CD4-positive, CD25-positive, alpha-beta regulatory T cell (primary cell): ENCODE measurements around the gene SUMO4. TPM values are rescaled to one million over a fixed set of nuclear protein-coding genes. Genes with fewer than 3 reads are reported as not detected.

Experiments
- ATAC-seq, 2 donors: fragments of 150-1000 bp; cut with Tn5 transposase; one replicate each; pipeline ENCODE4 v1.10.0; 2021; ENCODE audit warnings: low read depth in 2 of 2, moderate number of reproducible peaks in 2 of 2, moderate library complexity in 1 of 2
- DNase-seq, 3 donors: peaks; one replicate each; pipeline versions ENCODE4 v3.0.0 to v3.0.0-alpha.2; 2012 to 2022; ENCODE audit warnings: mixed read lengths in 1 of 3
- H3K27ac ChIP-seq: one replicate; pipeline ENCODE4 v1.7.0; 2013; ENCODE audit warnings: mild to moderate bottlenecking, low read length; ENCODE audit not compliant: insufficient read depth, poor library complexity, severe bottlenecking
- H3K27me3 ChIP-seq: one replicate; pipeline ENCODE4 v1.7.0; 2013; ENCODE audit warnings: low read length; ENCODE audit not compliant: control insufficient read depth, insufficient read depth
- H3K36me3 ChIP-seq: one replicate; pipeline ENCODE4 v1.7.0; 2013; ENCODE audit warnings: mild to moderate bottlenecking, low read length, moderate library complexity; ENCODE audit not compliant: control insufficient read depth, insufficient read depth
- H3K4me1 ChIP-seq: 2 replicates; pipeline ENCODE4 v1.7.0; 2013; ENCODE audit warnings: mild to moderate bottlenecking, low read length; ENCODE audit not compliant: insufficient read depth, control insufficient read depth, poor library complexity, severe bottlenecking
- H3K4me3 ChIP-seq: one replicate; pipeline ENCODE4 v1.7.0; 2013; ENCODE audit warnings: low read depth, mild to moderate bottlenecking, low read length, moderate library complexity
- H3K9me3 ChIP-seq, 2 experiments: 1 replicate in 1 of 2; 2 replicates in 1 of 2; pipeline ENCODE4 v1.7.0; 2013; ENCODE audit warnings: low read length in 2 of 2, mild to moderate bottlenecking in 1 of 2, moderate library complexity in 1 of 2; ENCODE audit not compliant: control insufficient read depth in 2 of 2
- H3K27ac Mint-ChIP-seq, 3 donors: one replicate each; pipeline ENCODE4 v1.8.0; 2020 to 2022; ENCODE audit warnings: mild to moderate bottlenecking in 3 of 3, mixed read lengths in 3 of 3, moderate library complexity in 2 of 3
- H3K27me3 Mint-ChIP-seq: one replicate; pipeline ENCODE4 v1.8.0; 2022; ENCODE audit warnings: mild to moderate bottlenecking, mixed read lengths
- H3K36me3 Mint-ChIP-seq: one replicate; pipeline ENCODE4 v1.8.0; 2020; ENCODE audit warnings: mixed read lengths
- H3K4me1 Mint-ChIP-seq, 4 donors: one replicate each; pipeline ENCODE4 v1.8.0; 2020 to 2022; ENCODE audit warnings: mixed read lengths in 4 of 4, mild to moderate bottlenecking in 1 of 4
- H3K4me3 Mint-ChIP-seq, 4 donors: one replicate each; pipeline ENCODE4 v1.8.0; 2020 to 2022; ENCODE audit warnings: mild to moderate bottlenecking in 4 of 4, mixed read lengths in 4 of 4, moderate library complexity in 3 of 4
- H3K9me3 Mint-ChIP-seq, 7 donors: one replicate each; pipeline ENCODE4 v1.8.0; 2020 to 2022; ENCODE audit warnings: mixed read lengths in 7 of 7, mild to moderate bottlenecking in 3 of 7, moderate library complexity in 2 of 7
- polyA plus RNA-seq, 4 donors: library from polyadenylated mRNA; unstranded; fragments of 300-500 nt; fragmentation: Illumina TruSeq; gene quantifications; one replicate each; pipeline ENCODE4 v1.2.3, GENCODE V29; 2021
- total RNA-seq: library from RNA; stranded (reverse); gene quantifications from one replicate; pipeline ENCODE4 v1.2.3, GENCODE V29; 2022

The SUMO4 gene
- total and polyA plus RNA-seq, 5 donors from 2014 or later, result 0.38 to 9.0 (median 1.2) TPM

- peaks cover 42% of the 10 kb centered on the region for H3K4me1 ChIP-seq
- H3K36me3 ChIP-seq, result peaks cover 42% of the 10 kb centered on the region
- peaks cover 57% of the 10 kb centered on the region for H3K36me3 Mint-ChIP-seq
- peak in 1 of 3 donors; percentile 39 for DNase-seq
- peaks cover 56 to 87% (median 63%) of the 10 kb centered on the region in 4 donors for H3K4me1 Mint-ChIP-seq
- ATAC-seq, result no peak
- H3K27ac ChIP-seq, result peak overlapping the region; percentile 37
- no peaks in the 10 kb centered on the region for H3K27me3 Mint-ChIP-seq
- no peak overlapping the region for H3K4me3 ChIP-seq
- peaks cover 8 to 9% of the 10 kb centered on the region in 2 experiments for H3K9me3 ChIP-seq
- H3K27ac Mint-ChIP-seq, result peak overlapping the region in 1 of 3 donors; percentile 43
- peak overlapping the region in 1 of 4 donors; percentile 24 for H3K4me3 Mint-ChIP-seq
- peaks cover 2 to 16% (median 8%) of the 10 kb centered on the region in 7 donors for H3K9me3 Mint-ChIP-seq
- H3K27me3 ChIP-seq, result no peaks in the 10 kb centered on the region
These were observed 10.4 kb upstream of the SUMO4 start for GRCh38 chr6:149389509-149390297.

- Histone ChIP-seq H3K9me3 (peaks cover 0 to 2% of the 10 kb centered on the region in 2 experiments), H3K36me3 (peaks cover 33% of the 10 kb centered on the region), H3K27me3 (no peaks in the 10 kb centered on the region), H3K4me3 (peak overlapping the region; percentile 17), H3K4me1 (peaks cover 46% of the 10 kb centered on the region), H3K27ac (no peak overlapping the region)
- ATAC-seq (no peak), DNase-seq (no peak)
- Mint-ChIP-seq H3K9me3 (peaks cover 0 to 1% (median 0%) of the 10 kb centered on the region in 7 donors), H3K4me3 (peak overlapping the region in 2 of 4 donors; percentile 53 to 54), H3K27me3 (no peaks in the 10 kb centered on the region), H3K36me3 (peaks cover 56% of the 10 kb centered on the region), H3K4me1 (peaks cover 63 to 92% (median 66%) of the 10 kb centered on the region in 4 donors), H3K27ac (peak overlapping the region in 2 of 3 donors; percentile 44 to 52)
These were observed 8.0 kb upstream of the SUMO4 start for GRCh38 chr6:149392093-149392492.

GRCh38 chr6:149392535-149392934, 7.5 kb upstream of the SUMO4 start:
- DNase-seq, result no peak
- H3K36me3 Mint-ChIP-seq, result peaks cover 54% of the 10 kb centered on the region
- H3K27me3 Mint-ChIP-seq, result no peaks in the 10 kb centered on the region
- Histone ChIP-seq H3K4me1 (peaks cover 46% of the 10 kb centered on the region), H3K9me3 (no peaks in the 10 kb centered on the region), H3K36me3 (peaks cover 32% of the 10 kb centered on the region), H3K27ac (peak overlapping the region; percentile 5), H3K4me3 (peak overlapping the region; percentile 17), H3K27me3 (no peaks in the 10 kb centered on the region)
- H3K4me1 Mint-ChIP-seq, result peaks cover 64 to 89% (median 67%) of the 10 kb centered on the region in 4 donors
- peak overlapping the region; percentile 44 to 98 (median 52) for H3K27ac Mint-ChIP-seq
- H3K4me3 Mint-ChIP-seq, result peak overlapping the region; percentile 4 to 54 (median 41)
- no peak for ATAC-seq
- no peaks in the 10 kb centered on the region for H3K9me3 Mint-ChIP-seq

- Histone ChIP-seq H3K36me3 (peaks cover 32% of the 10 kb centered on the region), H3K9me3 (no peaks in the 10 kb centered on the region), H3K4me1 (peaks cover 40% of the 10 kb centered on the region), H3K27me3 (no peaks in the 10 kb centered on the region), H3K4me3 (peak overlapping the region; percentile 17), H3K27ac (peak overlapping the region; percentile 5)
- Mint-ChIP-seq H3K36me3 (peaks cover 53% of the 10 kb centered on the region), H3K4me3 (peak overlapping the region in 3 of 4 donors; percentile 4 to 53 (median 29)), H3K27me3 (no peaks in the 10 kb centered on the region), H3K9me3 (no peaks in the 10 kb centered on the region), H3K4me1 (peaks cover 66 to 87% (median 69%) of the 10 kb centered on the region in 4 donors), H3K27ac (peak overlapping the region in 1 of 3 donors; percentile 52)
- DNase-seq (no peak), ATAC-seq (peak; percentile 28 to 39)
These were observed 6.9 kb upstream of the SUMO4 start for GRCh38 chr6:149393002-149393679.

GRCh38 chr6:149395185-149395584, 4.9 kb upstream of the SUMO4 start:
- H3K27me3 ChIP-seq, result no peaks in the 10 kb centered on the region
- peak overlapping the region; percentile 30 for H3K27ac ChIP-seq
- H3K36me3 ChIP-seq, result peaks cover 48% of the 10 kb centered on the region
- H3K9me3 Mint-ChIP-seq, result no peaks in the 10 kb centered on the region
- peaks cover 59% of the 10 kb centered on the region for H3K36me3 Mint-ChIP-seq
- DNase-seq (no peak), ATAC-seq (no peak)
- peaks cover 30% of the 10 kb centered on the region for H3K4me1 ChIP-seq
- no peak overlapping the region for H3K4me3 ChIP-seq
- peak overlapping the region; percentile 37 to 72 (median 50) for H3K27ac Mint-ChIP-seq
- H3K4me1 Mint-ChIP-seq, result peaks cover 59 to 71% (median 66%) of the 10 kb centered on the region in 4 donors
- peak overlapping the region in 1 of 4 donors; percentile 21 for H3K4me3 Mint-ChIP-seq
- no peaks in the 10 kb centered on the region for H3K9me3 ChIP-seq
- H3K27me3 Mint-ChIP-seq, result no peaks in the 10 kb centered on the region

GRCh38 chr6:149397384-149397783, 2.7 kb upstream of the SUMO4 start:
- H3K27ac Mint-ChIP-seq, result peak overlapping the region in 1 of 3 donors; percentile 12
- H3K9me3 ChIP-seq, result no peaks in the 10 kb centered on the region
- H3K36me3 ChIP-seq, result peaks cover 53% of the 10 kb centered on the region
- H3K4me3 Mint-ChIP-seq, result peak overlapping the region in 1 of 4 donors; percentile 30
- peaks cover 51 to 59% (median 51%) of the 10 kb centered on the region in 4 donors for H3K4me1 Mint-ChIP-seq
- DNase-seq (no peak), ATAC-seq (no peak)
- H3K27me3 ChIP-seq, result no peaks in the 10 kb centered on the region
- H3K4me1 ChIP-seq, result peaks cover 23% of the 10 kb centered on the region
- no peak overlapping the region for H3K4me3 ChIP-seq
- H3K36me3 Mint-ChIP-seq, result peaks cover 61% of the 10 kb centered on the region
- no peaks in the 10 kb centered on the region for H3K27me3 Mint-ChIP-seq
- H3K27ac ChIP-seq, result no peak overlapping the region
- H3K9me3 Mint-ChIP-seq, result no peaks in the 10 kb centered on the region

GRCh38 chr6:149403534-149403933, 3.5 kb downstream of the SUMO4 start:
- Histone ChIP-seq H3K27me3 (no peaks in the 10 kb centered on the region), H3K4me3 (no peak overlapping the region), H3K9me3 (no peaks in the 10 kb centered on the region), H3K4me1 (no peaks in the 10 kb centered on the region), H3K36me3 (peaks cover 71% of the 10 kb centered on the region), H3K27ac (no peak overlapping the region)
- peaks cover 61% of the 10 kb centered on the region for H3K36me3 Mint-ChIP-seq
- no peak for ATAC-seq
- H3K9me3 Mint-ChIP-seq, result no peaks in the 10 kb centered on the region
- H3K4me1 Mint-ChIP-seq, result peaks cover 6 to 28% (median 17%) of the 10 kb centered on the region in 4 donors
- no peak overlapping the region for H3K4me3 Mint-ChIP-seq
- H3K27ac Mint-ChIP-seq, result peak overlapping the region; percentile 16 to 58 (median 25)
- no peaks in the 10 kb centered on the region for H3K27me3 Mint-ChIP-seq
- no peak for DNase-seq
